ENCODE data around the gene PROCR.
"Not testable (repeated sequence)": the region's sequence is repeated elsewhere in the genome, so short reads cannot be mapped to it uniquely, and the experiment has no call there.

The PROCR gene

DNA sequence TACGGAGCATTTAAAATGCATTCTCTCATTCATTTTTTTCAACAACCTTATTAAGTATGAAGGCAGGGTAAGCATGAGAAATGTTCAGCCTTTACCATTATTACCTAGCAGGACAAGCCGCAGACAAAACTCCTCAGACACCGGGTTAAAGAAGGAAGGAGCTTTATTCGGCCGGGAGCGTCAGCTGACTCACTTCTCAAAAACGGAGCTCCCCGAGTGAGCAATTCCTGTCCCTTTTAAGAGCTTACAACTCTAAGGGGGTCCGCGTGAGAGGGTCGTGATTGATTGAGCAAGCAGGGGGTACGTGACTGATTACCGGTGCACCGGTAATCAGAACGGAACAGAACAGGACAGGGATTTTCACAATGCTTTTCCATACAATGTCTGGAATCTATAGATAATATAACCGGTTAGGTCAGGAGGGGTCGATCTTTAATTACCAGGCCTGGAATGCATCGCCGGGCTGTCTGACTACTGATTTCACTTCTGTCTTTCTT lies 24.2 kb upstream of the PROCR start:
- peak overlapping the region; percentile 93 for H3K4me3 Mint-ChIP-seq
- not testable (repeated sequence) for H3K27me3 Mint-ChIP-seq; H3K36me3 Mint-ChIP-seq; H3K9me3 Mint-ChIP-seq (ENCODE audit: low read depth)
- peak overlapping the region; percentile 95 for H3K27ac Mint-ChIP-seq
- peaks cover 27% of the 10 kb centered on the region for H3K4me1 Mint-ChIP-seq (ENCODE audit: low read depth)

DNA sequence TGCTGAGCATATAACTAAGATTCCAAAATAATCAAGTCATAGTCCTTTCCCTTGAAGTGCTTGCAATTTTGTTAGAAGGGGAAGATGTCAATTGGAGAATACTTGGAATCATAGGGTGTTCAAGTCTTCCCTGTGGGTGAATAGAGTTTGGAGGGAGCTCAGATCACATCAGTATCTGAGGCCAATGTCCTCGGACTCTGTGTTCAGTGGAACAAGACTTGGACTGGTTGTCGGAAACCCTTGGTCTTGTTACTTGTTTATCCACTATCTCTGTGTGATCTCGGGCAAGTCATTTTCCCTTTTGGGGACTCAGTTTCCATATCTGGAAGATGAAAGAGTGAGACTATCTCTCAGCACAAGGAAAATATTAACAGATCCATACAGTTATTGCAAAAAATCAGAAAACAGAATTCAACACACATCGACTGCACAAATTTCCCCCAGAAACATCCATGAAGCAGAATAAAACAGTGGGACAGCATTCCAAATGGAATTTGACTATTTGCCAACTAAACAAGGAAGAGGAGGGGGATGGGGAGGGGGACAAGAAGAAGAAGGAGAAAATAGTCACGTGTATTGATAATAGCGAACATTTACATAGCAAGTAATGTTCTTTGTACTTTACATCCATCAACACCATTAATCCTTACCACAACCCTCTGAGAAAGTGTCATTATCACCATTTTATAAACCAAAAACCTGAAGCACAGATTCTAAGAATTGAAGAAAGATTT lies 20.9 kb upstream of the PROCR start:
- H3K36me3 Mint-ChIP-seq, result no peaks in the 10 kb centered on the region
- no peak overlapping the region for H3K27ac Mint-ChIP-seq
- H3K4me1 Mint-ChIP-seq (ENCODE audit: low read depth), result peaks cover 15% of the 10 kb centered on the region
- no peaks in the 10 kb centered on the region for H3K27me3 Mint-ChIP-seq
- H3K4me3 Mint-ChIP-seq, result no peak overlapping the region
- no peaks in the 10 kb centered on the region for H3K9me3 Mint-ChIP-seq (ENCODE audit: low read depth)

DNA sequence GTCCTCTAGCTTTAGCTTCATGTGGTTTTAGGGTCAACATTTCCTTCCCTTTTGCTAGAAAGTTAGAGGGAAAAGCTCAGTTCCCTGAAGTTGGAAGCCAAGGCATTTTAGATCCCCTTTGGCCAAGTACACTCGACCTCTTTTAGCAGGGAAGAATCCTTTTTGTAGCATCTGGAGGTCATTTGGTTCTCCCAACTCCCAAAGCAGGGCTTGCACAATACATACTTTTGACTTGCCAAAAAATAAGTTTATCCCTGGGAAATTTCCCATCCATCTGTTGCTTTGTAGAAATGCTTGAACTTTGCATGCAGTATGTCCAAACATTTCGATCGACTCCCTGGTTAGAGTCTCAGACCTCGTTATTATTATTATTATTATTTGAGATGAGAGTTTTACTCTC lies 20.1 kb upstream of the PROCR start:
- Mint-ChIP-seq H3K9me3 (ENCODE audit: low read depth) (no peaks in the 10 kb centered on the region), H3K27me3 (no peaks in the 10 kb centered on the region), H3K4me3 (no peak overlapping the region), H3K4me1 (ENCODE audit: low read depth) (peaks cover 11% of the 10 kb centered on the region), H3K36me3 (no peaks in the 10 kb centered on the region), H3K27ac (no peak overlapping the region)

DNA sequence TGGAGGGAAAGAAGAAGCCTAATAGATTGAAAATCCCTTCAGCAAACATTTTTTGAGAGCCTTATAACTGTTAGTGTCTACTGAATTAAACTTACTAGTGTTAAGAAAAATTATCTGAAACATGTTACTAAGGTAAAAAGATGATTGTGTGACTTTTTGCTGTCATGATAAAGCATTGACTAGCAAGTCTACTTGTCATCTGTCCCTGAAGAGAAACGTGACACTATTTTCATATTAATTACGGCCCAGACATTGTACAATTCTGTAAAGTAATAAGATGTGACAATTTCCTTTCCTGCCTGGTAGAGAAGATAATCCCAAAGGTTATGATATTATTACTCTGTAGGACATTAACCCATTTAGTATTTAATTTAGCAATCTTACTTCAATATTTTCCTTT lies 15.9 kb upstream of the PROCR start:
- Mint-ChIP-seq H3K36me3 (no peaks in the 10 kb centered on the region), H3K27ac (no peak overlapping the region), H3K4me1 (ENCODE audit: low read depth) (peaks cover 6% of the 10 kb centered on the region), H3K27me3 (no peaks in the 10 kb centered on the region), H3K9me3 (ENCODE audit: low read depth) (no peaks in the 10 kb centered on the region), H3K4me3 (no peak overlapping the region)

DNA sequence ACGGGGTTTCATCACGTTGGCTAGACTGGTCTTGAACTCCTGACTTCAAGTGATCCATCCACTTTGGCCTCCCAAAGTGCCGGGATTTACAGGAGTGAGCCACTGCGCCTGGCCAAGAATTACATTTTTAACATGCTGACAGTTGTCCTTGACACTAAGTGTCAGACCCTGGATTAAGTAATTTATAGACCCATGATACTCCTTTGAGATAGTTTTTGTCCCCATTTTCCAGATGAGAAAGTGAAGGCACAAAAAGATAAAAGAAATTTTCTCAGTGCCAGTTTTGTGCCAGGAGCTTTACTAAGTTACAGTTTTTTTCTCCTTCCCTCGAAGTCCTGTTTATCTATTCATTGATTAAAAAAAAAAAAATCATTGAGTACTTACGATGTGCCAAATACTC lies 14.9 kb upstream of the PROCR start:
- Mint-ChIP-seq H3K27me3 (no peaks in the 10 kb centered on the region), H3K9me3 (ENCODE audit: low read depth) (no peaks in the 10 kb centered on the region), H3K4me3 (no peak overlapping the region), H3K4me1 (ENCODE audit: low read depth) (peaks cover 13% of the 10 kb centered on the region), H3K27ac (no peak overlapping the region), H3K36me3 (no peaks in the 10 kb centered on the region)

DNA sequence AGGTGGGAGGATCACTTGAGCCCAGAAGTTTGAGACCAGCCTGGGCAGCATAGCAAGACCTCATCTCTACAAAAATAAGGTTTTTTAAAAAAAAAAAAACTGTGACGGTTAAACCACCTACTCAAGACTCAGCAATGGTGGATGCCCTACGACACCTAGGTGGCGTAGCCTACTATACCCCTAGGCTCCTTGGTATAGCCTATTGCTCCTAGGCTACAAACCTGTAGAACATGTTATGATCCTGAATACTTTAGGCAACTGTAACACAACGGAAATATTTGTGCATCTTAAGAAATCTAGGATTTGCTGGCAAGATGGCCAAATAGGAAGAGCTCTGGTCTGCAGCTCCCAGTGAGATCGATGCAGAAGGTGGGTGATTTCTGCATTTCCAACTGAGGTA lies 11.5 kb upstream of the PROCR start:
- not testable (repeated sequence) for H3K36me3 Mint-ChIP-seq; H3K9me3 Mint-ChIP-seq (ENCODE audit: low read depth); H3K27me3 Mint-ChIP-seq
- Mint-ChIP-seq H3K4me3 (peak overlapping the region; percentile 52), H3K27ac (peak overlapping the region; percentile 28), H3K4me1 (ENCODE audit: low read depth) (peaks cover 20% of the 10 kb centered on the region)

DNA sequence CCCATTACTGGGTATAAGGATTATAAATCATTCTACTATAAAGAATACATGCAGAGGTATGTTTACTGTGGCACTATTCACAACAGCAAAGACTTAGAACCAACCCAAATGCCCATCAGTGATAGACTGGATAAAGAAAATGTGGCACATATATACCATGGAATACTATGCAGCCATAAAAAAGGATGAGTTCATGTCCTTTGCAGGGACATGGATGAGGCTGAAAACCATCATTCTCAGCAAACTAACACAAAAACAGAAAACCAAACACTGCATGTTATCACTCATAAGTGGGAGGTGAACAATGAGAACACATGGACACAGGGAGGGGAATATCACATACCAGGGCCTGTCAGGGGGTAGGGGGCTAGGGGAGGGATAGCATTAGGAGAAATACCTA lies 7.3 kb upstream of the PROCR start:
- H3K27me3 Mint-ChIP-seq; H3K27ac Mint-ChIP-seq; H3K9me3 Mint-ChIP-seq (ENCODE audit: low read depth); H3K4me3 Mint-ChIP-seq; H3K36me3 Mint-ChIP-seq: not testable (repeated sequence)
- peaks cover 22% of the 10 kb centered on the region for H3K4me1 Mint-ChIP-seq (ENCODE audit: low read depth)

DNA sequence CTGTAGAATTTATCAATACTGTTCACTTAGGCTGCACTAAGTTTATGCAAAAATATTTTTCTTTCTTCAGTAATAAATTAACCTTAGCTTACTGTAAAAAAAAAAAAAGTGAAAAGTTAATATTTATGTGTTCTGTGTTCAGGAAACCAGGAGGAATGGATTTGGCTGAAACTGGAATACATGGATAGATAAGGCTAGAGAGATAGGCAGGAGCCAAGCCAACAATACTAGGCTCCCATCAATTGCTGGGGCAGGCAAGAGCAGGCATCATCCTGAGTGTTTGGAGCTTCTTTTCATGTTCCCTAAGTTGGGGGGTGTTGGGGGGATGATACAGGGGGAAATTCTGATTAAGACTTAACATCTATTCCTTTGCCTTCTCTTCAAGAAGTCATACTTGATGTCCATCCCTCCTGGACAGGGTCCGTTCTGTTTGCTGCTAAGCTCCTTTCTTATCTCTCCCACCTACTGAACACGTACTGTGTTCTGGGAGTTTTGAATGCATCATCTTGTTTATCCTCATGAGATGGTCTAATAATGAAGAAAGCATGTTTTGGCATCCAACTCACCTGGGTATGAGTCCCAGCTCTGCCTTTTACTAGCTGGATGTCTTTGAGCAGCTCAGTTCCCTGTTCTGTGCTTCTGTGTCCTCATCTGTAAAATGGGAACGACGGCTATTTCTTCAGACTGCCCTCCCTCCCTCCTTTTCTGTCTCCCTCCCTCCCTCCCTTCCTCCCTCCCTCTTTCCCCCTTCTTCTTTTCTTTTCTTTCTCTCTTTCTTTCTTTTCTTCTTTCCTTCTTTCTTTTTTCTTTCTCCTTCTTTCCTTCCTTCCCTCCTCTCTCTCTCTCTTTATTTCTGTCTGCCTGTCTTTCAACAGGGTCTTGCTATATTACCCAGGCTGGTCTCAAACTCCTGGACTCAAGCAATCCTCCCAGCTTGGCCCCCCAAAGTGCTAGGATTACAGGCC lies 6.4 kb upstream of the PROCR start:
- Mint-ChIP-seq H3K27me3 (no peaks in the 10 kb centered on the region), H3K36me3 (peaks cover 5% of the 10 kb centered on the region), H3K4me1 (ENCODE audit: low read depth) (peaks cover 20% of the 10 kb centered on the region), H3K27ac (no peak overlapping the region), H3K9me3 (ENCODE audit: low read depth) (no peaks in the 10 kb centered on the region), H3K4me3 (no peak overlapping the region)

DNA sequence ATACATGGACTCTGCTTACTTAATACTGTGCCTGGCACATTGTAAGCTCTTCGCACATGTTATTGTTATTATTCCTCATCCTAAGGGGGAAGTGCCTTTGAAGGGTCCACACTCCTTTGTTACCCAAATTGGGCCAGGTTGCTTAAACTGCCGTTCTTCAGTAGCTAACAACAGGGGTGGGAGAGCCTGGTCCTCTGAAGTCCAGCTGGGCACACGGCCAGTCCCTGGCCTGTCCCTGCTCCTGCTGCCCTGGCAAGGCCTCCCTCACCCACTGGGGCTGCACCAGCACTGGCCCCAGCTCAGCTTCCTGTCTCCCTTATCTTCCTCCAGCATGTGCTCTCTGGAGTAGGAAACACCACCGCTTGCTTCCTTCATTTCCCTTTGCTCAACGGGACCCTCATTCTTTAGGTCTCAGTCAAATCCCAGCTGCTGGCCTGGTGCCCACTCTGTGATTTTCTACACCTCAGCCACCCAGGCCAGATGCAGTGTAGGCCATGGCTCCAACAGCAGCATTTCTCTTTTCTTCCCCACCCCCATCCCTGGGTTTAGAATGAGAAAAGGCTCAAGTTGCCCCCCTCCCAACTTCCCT lies 5.5 kb upstream of the PROCR start:
- no peaks in the 10 kb centered on the region for H3K27me3 Mint-ChIP-seq
- peaks cover 5% of the 10 kb centered on the region for H3K36me3 Mint-ChIP-seq
- peaks cover 17% of the 10 kb centered on the region for H3K4me1 Mint-ChIP-seq (ENCODE audit: low read depth)
- no peak overlapping the region for H3K4me3 Mint-ChIP-seq
- no peak overlapping the region for H3K27ac Mint-ChIP-seq
- H3K9me3 Mint-ChIP-seq (ENCODE audit: low read depth), result no peaks in the 10 kb centered on the region

DNA sequence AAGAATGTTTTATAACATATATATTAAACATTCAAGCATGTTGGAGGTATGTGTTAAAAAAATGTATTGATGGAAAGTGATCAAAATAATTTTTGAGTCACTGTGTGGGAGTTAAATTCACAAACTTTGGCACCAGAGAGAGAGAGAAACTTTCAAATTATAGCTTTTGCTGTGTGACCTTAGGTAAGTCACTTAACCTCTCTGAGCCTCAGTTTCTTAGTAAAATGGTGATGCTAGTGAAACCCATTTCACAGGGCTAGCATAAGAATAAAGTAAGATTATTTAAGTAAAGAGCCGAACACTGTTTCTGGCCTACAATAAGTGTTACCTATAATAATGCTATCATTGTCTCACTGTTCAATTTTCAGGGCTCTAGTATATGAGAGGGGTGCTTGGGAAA lies 4.1 kb upstream of the PROCR start:
- Mint-ChIP-seq H3K36me3 (peaks cover 3% of the 10 kb centered on the region), H3K4me1 (ENCODE audit: low read depth) (peaks cover 19% of the 10 kb centered on the region), H3K27me3 (no peaks in the 10 kb centered on the region), H3K27ac (no peak overlapping the region), H3K9me3 (ENCODE audit: low read depth) (no peaks in the 10 kb centered on the region), H3K4me3 (no peak overlapping the region)

DNA sequence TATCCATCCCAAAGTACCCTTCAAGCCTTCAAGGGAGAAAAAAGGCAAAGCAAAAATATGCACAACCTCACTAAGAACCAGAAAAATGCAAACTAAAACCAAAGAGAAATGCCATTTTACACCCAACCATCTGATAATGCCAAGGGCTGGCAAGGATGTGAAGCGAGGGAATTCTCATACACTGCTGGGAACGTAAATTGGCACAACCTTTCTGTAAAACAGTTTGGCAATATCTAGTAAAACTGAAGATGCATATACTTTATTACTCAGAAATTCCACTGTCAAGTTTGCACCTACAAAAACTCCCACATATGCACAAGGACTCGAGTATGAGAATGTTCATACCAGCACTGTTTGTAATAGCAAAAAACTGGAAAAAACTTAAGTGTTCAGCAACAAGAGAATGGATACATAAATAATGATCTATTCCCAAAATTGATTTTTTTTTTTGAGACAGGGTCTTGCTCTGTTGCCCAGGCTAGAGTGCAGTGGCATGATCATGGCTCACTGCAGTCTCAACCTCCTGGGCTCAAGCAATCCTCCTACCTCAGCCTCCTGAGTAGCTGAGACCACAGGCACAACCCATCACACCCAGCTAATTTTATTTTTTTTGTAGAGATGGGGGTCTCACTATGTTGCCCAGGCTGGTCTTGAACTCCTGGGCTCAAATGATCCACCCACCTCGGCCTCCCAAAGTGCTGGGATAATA lies 3.0 kb upstream of the PROCR start:
- H3K4me1 Mint-ChIP-seq (ENCODE audit: low read depth), result peaks cover 22% of the 10 kb centered on the region
- not testable (repeated sequence) for H3K36me3 Mint-ChIP-seq; H3K4me3 Mint-ChIP-seq; H3K9me3 Mint-ChIP-seq (ENCODE audit: low read depth); H3K27me3 Mint-ChIP-seq; H3K27ac Mint-ChIP-seq

DNA sequence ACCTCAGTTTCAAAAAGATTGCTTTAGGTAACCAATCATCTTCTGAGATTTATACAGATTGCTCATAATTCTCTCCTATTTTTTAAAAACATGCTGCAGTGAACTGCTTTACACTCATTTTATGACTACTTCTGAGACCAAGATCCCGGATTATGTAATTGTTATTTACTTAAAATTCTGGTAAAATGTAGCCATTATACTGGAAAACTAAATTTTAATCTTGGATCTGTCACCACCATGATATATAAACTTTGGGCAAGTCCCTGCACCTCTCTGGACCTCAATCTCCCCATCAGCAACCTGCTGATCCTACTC lies 477 bp upstream of the PROCR start:
- Mint-ChIP-seq H3K36me3 (peaks cover 6% of the 10 kb centered on the region), H3K27ac (no peak overlapping the region), H3K4me1 (ENCODE audit: low read depth) (peaks cover 26% of the 10 kb centered on the region), H3K9me3 (ENCODE audit: low read depth) (no peaks in the 10 kb centered on the region), H3K27me3 (no peaks in the 10 kb centered on the region), H3K4me3 (peak overlapping the region; percentile 83)

DNA sequence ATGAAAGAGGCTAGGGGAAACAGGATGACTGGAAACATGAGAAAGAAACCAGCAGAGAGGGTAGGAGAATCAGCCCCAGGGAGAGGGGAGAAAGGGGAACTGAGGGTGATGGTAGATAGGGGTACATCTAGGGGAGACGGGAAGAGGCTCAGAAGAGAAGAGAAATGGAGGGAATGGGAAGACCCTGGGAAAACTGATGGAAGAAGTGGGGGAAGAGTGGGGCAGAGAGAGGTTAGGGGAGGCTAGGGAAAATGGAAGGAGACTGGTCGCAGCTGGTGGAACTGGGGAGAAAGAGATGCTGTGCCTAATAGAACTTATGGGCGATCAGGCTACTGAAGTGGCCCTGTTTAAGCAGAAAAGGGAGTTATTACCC lies 548 bp downstream of the PROCR start:
- no peaks in the 10 kb centered on the region for H3K27me3 Mint-ChIP-seq
- H3K4me3 Mint-ChIP-seq, result peak overlapping the region; percentile 83
- H3K4me1 Mint-ChIP-seq (ENCODE audit: low read depth), result peaks cover 24% of the 10 kb centered on the region
- no peaks in the 10 kb centered on the region for H3K9me3 Mint-ChIP-seq (ENCODE audit: low read depth)
- H3K27ac Mint-ChIP-seq, result peak overlapping the region; percentile 76
- peaks cover 6% of the 10 kb centered on the region for H3K36me3 Mint-ChIP-seq

DNA sequence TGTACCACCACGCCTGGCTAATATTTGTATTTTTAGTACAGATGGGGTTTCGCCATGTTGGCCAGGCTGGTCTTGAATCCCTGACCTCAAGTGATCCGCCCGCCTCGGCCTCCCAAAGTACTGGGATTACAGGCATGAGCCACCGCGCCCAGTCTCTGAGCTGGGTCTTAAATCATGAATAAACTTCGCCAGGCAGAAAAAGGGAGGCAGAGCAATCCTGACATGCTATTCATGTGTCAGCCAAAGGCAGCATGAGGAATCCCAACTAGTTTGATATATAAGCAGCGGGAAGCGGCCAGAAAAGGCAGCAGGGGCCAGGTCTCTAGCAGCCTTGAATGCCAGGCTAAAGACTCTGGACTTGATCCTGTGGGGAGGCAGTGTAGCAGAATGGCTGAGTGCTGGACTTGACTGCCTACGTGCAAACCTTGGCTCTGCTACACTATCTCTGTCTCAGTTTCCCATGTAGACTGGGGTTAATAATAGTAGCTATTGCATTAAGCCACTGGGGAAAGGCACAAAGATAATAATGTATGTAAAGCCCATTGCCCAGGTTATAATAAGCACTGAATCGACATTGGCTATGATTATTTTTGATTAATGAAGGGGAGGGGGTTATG lies 1.8 kb downstream of the PROCR start:
- Mint-ChIP-seq H3K36me3 (peaks cover 6% of the 10 kb centered on the region), H3K4me1 (ENCODE audit: low read depth) (peaks cover 24% of the 10 kb centered on the region), H3K27ac (no peak overlapping the region), H3K4me3 (no peak overlapping the region), H3K27me3 (no peaks in the 10 kb centered on the region), H3K9me3 (ENCODE audit: low read depth) (no peaks in the 10 kb centered on the region)
